ENCODE results near the gene LMF1.

The LMF1 gene

GRCh38 chr16:890716-891352, 80.0 kb downstream of the LMF1 start:
- H4K20me1 ChIP-seq (ENCODE audit: control insufficient read depth, insufficient read depth, low read depth, low read length): no peaks in the 10 kb centered on the region
- H3K27me3 ChIP-seq (ENCODE audit: control insufficient read depth, low read length): no peaks in the 10 kb centered on the region
- no peaks in the 10 kb centered on the region for H3K9me3 ChIP-seq (ENCODE audit: control insufficient read depth, insufficient read depth, low read length)
- H3K4me1 ChIP-seq (ENCODE audit: control insufficient read depth, low read length): no peaks in the 10 kb centered on the region
- H3K27ac ChIP-seq (ENCODE audit: low read depth, low read length): no peak overlapping the region
- no peak overlapping the region for H3K4me2 ChIP-seq (ENCODE audit: low read length)
- no peaks in the 10 kb centered on the region for H3K36me3 ChIP-seq (ENCODE audit: control insufficient read depth, low read length)
- no peaks in the 10 kb centered on the region for H3K79me2 ChIP-seq (ENCODE audit: control insufficient read depth, low read length)
- no peak overlapping the region for H3K4me3 ChIP-seq (ENCODE audit: low read length)
- TF ChIP-seq CTCF (IDR thresholded peaks at IDR 0.05; ENCODE audit: low read depth, low read length, poor library complexity, severe bottlenecking) (no peak), EZH2phosphoT487 (IDR thresholded peaks at IDR 0.05; ENCODE audit: borderline replicate concordance, low read length) (no peak)
- H3K9me2 ChIP-seq (replicated peaks; ENCODE audit: control insufficient read depth, low read length): no peaks in the 10 kb centered on the region
- no peaks in the 10 kb centered on the region for H3F3A ChIP-seq (ENCODE audit: control insufficient read depth, insufficient read depth)

- TF ChIP-seq CTCF (IDR thresholded peaks at IDR 0.05; ENCODE audit: low read depth, low read length, poor library complexity, severe bottlenecking) (no peak), EZH2phosphoT487 (IDR thresholded peaks at IDR 0.05; ENCODE audit: borderline replicate concordance, low read length) (no peak)
- Histone ChIP-seq H3K27me3 (ENCODE audit: control insufficient read depth, low read length) (no peaks in the 10 kb centered on the region), H3K36me3 (ENCODE audit: control insufficient read depth, low read length) (no peaks in the 10 kb centered on the region), H3K9me2 (replicated peaks; ENCODE audit: control insufficient read depth, low read length) (no peaks in the 10 kb centered on the region), H3F3A (ENCODE audit: control insufficient read depth, insufficient read depth) (no peaks in the 10 kb centered on the region), H3K9me3 (ENCODE audit: control insufficient read depth, insufficient read depth, low read length) (no peaks in the 10 kb centered on the region), H3K4me3 (ENCODE audit: low read length) (no peak overlapping the region), H3K4me1 (ENCODE audit: control insufficient read depth, low read length) (no peaks in the 10 kb centered on the region), H4K20me1 (ENCODE audit: control insufficient read depth, insufficient read depth, low read depth, low read length) (no peaks in the 10 kb centered on the region), H3K4me2 (ENCODE audit: low read length) (no peak overlapping the region), H3K27ac (ENCODE audit: low read depth, low read length) (no peak overlapping the region), H3K79me2 (ENCODE audit: control insufficient read depth, low read length) (no peaks in the 10 kb centered on the region)
These were observed 80.6 kb downstream of the LMF1 start for GRCh38 chr16:890217-890616.

GRCh38 chr16:889586-889985, 81.2 kb downstream of the LMF1 start:
- TF ChIP-seq CTCF (IDR thresholded peaks at IDR 0.05; ENCODE audit: low read depth, low read length, poor library complexity, severe bottlenecking): no peak
- no peak overlapping the region for H3K4me2 ChIP-seq (ENCODE audit: low read length)
- no peaks in the 10 kb centered on the region for H3K4me1 ChIP-seq (ENCODE audit: control insufficient read depth, low read length)
- no peaks in the 10 kb centered on the region for H3K9me2 ChIP-seq (replicated peaks; ENCODE audit: control insufficient read depth, low read length)
- H3K36me3 ChIP-seq (ENCODE audit: control insufficient read depth, low read length): no peaks in the 10 kb centered on the region
- H3K9me3 ChIP-seq (ENCODE audit: control insufficient read depth, insufficient read depth, low read length): no peaks in the 10 kb centered on the region
- no peaks in the 10 kb centered on the region for H4K20me1 ChIP-seq (ENCODE audit: control insufficient read depth, insufficient read depth, low read depth, low read length)
- no peak overlapping the region for H3K27ac ChIP-seq (ENCODE audit: low read depth, low read length)
- H3K27me3 ChIP-seq (ENCODE audit: control insufficient read depth, low read length): no peaks in the 10 kb centered on the region
- no peak overlapping the region for H3K4me3 ChIP-seq (ENCODE audit: low read length)
- H3F3A ChIP-seq (ENCODE audit: control insufficient read depth, insufficient read depth): no peaks in the 10 kb centered on the region
- H3K79me2 ChIP-seq (ENCODE audit: control insufficient read depth, low read length): no peaks in the 10 kb centered on the region

All from DOHH2 (cell line).